Kidney capillary endothelial cell (primary cell): ENCODE measurements around the gene HRK.

ENCODE experiments used
- DNase-seq: peaks from one replicate; pipeline ENCODE4 v3.0.0-alpha.2; 2018; ENCODE audit warnings: low spot score

Gene HRK

GRCh38 chr12:116897476-116897875 lies 16.2 kb upstream of the HRK start:
- DNase-seq, result no peak

- DNase-seq, result no peak
Measured at GRCh38 chr12:116896411-116896924, 15.2 kb upstream of the HRK start.

GRCh38 chr12:116894913-116895312 lies 13.7 kb upstream of the HRK start:
- no peak for DNase-seq

- no peak for DNase-seq
Measured at GRCh38 chr12:116892349-116893140, 11.3 kb upstream of the HRK start.

GRCh38 chr12:116891019-116891418 lies 9.8 kb upstream of the HRK start:
- no peak for DNase-seq

GRCh38 chr12:116890330-116890729 lies 9.1 kb upstream of the HRK start:
- DNase-seq, result no peak

- DNase-seq, result no peak
Measured at GRCh38 chr12:116887897-116888296, 6.7 kb upstream of the HRK start.

GRCh38 chr12:116887244-116887643 lies 6.0 kb upstream of the HRK start:
- no peak for DNase-seq

- DNase-seq, result no peak
Measured at GRCh38 chr12:116885491-116885890, 4.2 kb upstream of the HRK start.

GRCh38 chr12:116884871-116885270 lies 3.6 kb upstream of the HRK start:
- DNase-seq, result no peak

- no peak for DNase-seq
Measured at GRCh38 chr12:116882742-116883141, 1.5 kb upstream of the HRK start.

- no peak for DNase-seq
Measured at GRCh38 chr12:116881877-116882507, 751 bp upstream of the HRK start.

- DNase-seq, result no peak
Measured at GRCh38 chr12:116880817-116881324, 370 bp downstream of the HRK start.

GRCh38 chr12:116880213-116880816 lies 926 bp downstream of the HRK start:
- DNase-seq, result no peak

GRCh38 chr12:116879509-116880212 lies 1.6 kb downstream of the HRK start:
- DNase-seq, result no peak

- DNase-seq, result no peak
Measured at GRCh38 chr12:116878567-116879508, 2.4 kb downstream of the HRK start.

- no peak for DNase-seq
Measured at GRCh38 chr12:116876151-116876869, 4.9 kb downstream of the HRK start.

- DNase-seq, result no peak
Measured at GRCh38 chr12:116874324-116874995, 6.8 kb downstream of the HRK start.

- no peak for DNase-seq
Measured at GRCh38 chr12:116870306-116870705, 10.9 kb downstream of the HRK start.

- no peak for DNase-seq
Measured at GRCh38 chr12:116867523-116867922, 13.7 kb downstream of the HRK start.
